CD14-positive monocyte (primary cell): ENCODE data around the gene GSTK1. TPM values are rescaled to one million over a fixed set of nuclear protein-coding genes. Genes with fewer than 3 reads are reported as not detected.

Experiments used
- DNase-seq, 3 donors: peaks; one replicate each; pipeline ENCODE4 v3.0.0-alpha.2; 2011 to 2022
- H2AFZ ChIP-seq: 2 replicates; pipeline ENCODE4 v1.6.0; 2012; ENCODE audit warnings: mild to moderate bottlenecking, low read depth, low read length, inconsistent platforms; ENCODE audit not compliant: insufficient read depth, poor library complexity, severe bottlenecking
- H3K27ac ChIP-seq, 2 donors: 1 replicate in 1 of 2; 2 replicates in 1 of 2; pipeline ENCODE4 v1.5.1; 2012 to 2013; ENCODE audit warnings: low read length in 2 of 2, control low read depth in 1 of 2, inconsistent platforms in 1 of 2, low read depth in 1 of 2, mild to moderate bottlenecking in 1 of 2
- H3K27me3 ChIP-seq, 2 donors: one replicate each; pipeline versions ENCODE4 v1.6.0 to v1.6.1; 2011 to 2013; ENCODE audit warnings: low read length in 2 of 2; ENCODE audit not compliant: control insufficient read depth in 2 of 2, insufficient read depth in 2 of 2
- H3K36me3 ChIP-seq, 2 donors: replicated peaks in 1 of 2; 1 replicate in 1 of 2; 2 replicates in 1 of 2; pipeline versions ENCODE4 v1.5.1 to v1.6.1; 2012 to 2013; ENCODE audit warnings: low read length in 2 of 2, control low read depth in 1 of 2, inconsistent platforms in 1 of 2, mild to moderate bottlenecking in 1 of 2; ENCODE audit not compliant: insufficient read depth in 2 of 2, control insufficient read depth in 1 of 2
- H3K4me1 ChIP-seq, 2 donors: 1 replicate in 1 of 2; 2 replicates in 1 of 2; pipeline versions ENCODE4 v1.5.1 to v1.6.1; 2012 to 2013; ENCODE audit warnings: low read length in 2 of 2, control low read depth in 1 of 2, inconsistent platforms in 1 of 2, mild to moderate bottlenecking in 1 of 2, moderate library complexity in 1 of 2; ENCODE audit not compliant: insufficient read depth in 2 of 2, control insufficient read depth in 1 of 2
- H3K4me2 ChIP-seq: replicated peaks from 2 replicates; pipeline ENCODE3; 2012; ENCODE audit warnings: low read length, moderate library complexity, mild to moderate bottlenecking; ENCODE audit not compliant: poor library complexity, severe bottlenecking; ENCODE audit errors: extremely low read depth
- H3K4me3 ChIP-seq, 3 experiments: fragments of 200-600 bp in 1 of 3; sonication (generic) in 1 of 3; replicated peaks in 1 of 3; 1 replicate in 2 of 3; 2 replicates in 1 of 3; pipeline ENCODE4 v1.5.1; 2011 to 2013; ENCODE audit warnings: low read length in 3 of 3, mild to moderate bottlenecking in 3 of 3, control low read depth in 2 of 3, low read depth in 2 of 3, inconsistent platforms in 1 of 3, moderate library complexity in 1 of 3
- H3K79me2 ChIP-seq: 2 replicates; pipeline ENCODE4 v1.6.0; 2012; ENCODE audit warnings: mild to moderate bottlenecking, control low read depth, inconsistent platforms, low read length, moderate library complexity; ENCODE audit not compliant: insufficient read depth
- H3K9ac ChIP-seq: 2 replicates; pipeline ENCODE4 v1.6.0; 2017; ENCODE audit warnings: low read length, mild to moderate bottlenecking; ENCODE audit not compliant: insufficient read depth, poor library complexity, severe bottlenecking
- H3K9me3 ChIP-seq, 2 donors: replicated peaks in 1 of 2; 1 replicate in 1 of 2; 2 replicates in 1 of 2; pipeline versions ENCODE4 v1.5.1 to v1.6.1; 2012 to 2013; ENCODE audit warnings: low read length in 2 of 2, control low read depth in 1 of 2; ENCODE audit not compliant: control insufficient read depth in 1 of 2, insufficient read depth in 1 of 2
- H4K20me1 ChIP-seq: 2 replicates; pipeline ENCODE4 v1.6.0; 2012; ENCODE audit warnings: mild to moderate bottlenecking, low read length, control low read depth, moderate library complexity; ENCODE audit not compliant: insufficient read depth
- H3K27ac Mint-ChIP-seq, 7 donors: one replicate each; pipeline ENCODE4 v1.8.0; 2020; ENCODE audit warnings: mild to moderate bottlenecking in 7 of 7, mixed read lengths in 7 of 7, moderate library complexity in 6 of 7, inconsistent platforms in 2 of 7
- H3K27me3 Mint-ChIP-seq, 3 donors: one replicate each; pipeline ENCODE4 v1.8.0; 2021 to 2022; ENCODE audit warnings: low read depth in 3 of 3, mild to moderate bottlenecking in 3 of 3, mixed read lengths in 3 of 3, moderate library complexity in 3 of 3, inconsistent platforms in 1 of 3
- H3K36me3 Mint-ChIP-seq, 2 donors: one replicate each; pipeline ENCODE4 v1.8.0; 2020; ENCODE audit warnings: mixed read lengths in 2 of 2, inconsistent platforms in 1 of 2, mild to moderate bottlenecking in 1 of 2
- H3K4me1 Mint-ChIP-seq: one replicate; pipeline ENCODE4 v1.8.0; 2020; ENCODE audit warnings: mild to moderate bottlenecking, mixed read lengths
- H3K4me3 Mint-ChIP-seq, 2 donors: one replicate each; pipeline ENCODE4 v1.8.0; 2020; ENCODE audit warnings: mild to moderate bottlenecking in 2 of 2, mixed read lengths in 2 of 2, moderate library complexity in 1 of 2
- H3K9me3 Mint-ChIP-seq, 7 donors: one replicate each; pipeline ENCODE4 v1.8.0; 2020 to 2022; ENCODE audit warnings: mixed read lengths in 7 of 7, mild to moderate bottlenecking in 6 of 7, moderate library complexity in 6 of 7, inconsistent platforms in 2 of 7
- WGBS: methylation state at CpG from one replicate; pipeline ENCODE4 v1.1.5; 2013; ENCODE audit warnings: missing lambda C conversion rate; ENCODE audit not compliant: insufficient coverage; 5-methylcytosine and 5-hydroxymethylcytosine counted together
- intact Hi-C, 2 donors: fragments of 100-400 bp; cut with micrococcal nuclease; formaldehyde crosslinking; loops; one replicate each; pipeline versions ENCODE4 v1.15.0 to v1.15.1; 2023
- polyA plus RNA-seq, 3 donors: library from polyadenylated mRNA; depleted of rRNA in 1 of 3; unstranded in 2 of 3; stranded (reverse) in 1 of 3; fragments of 300-500 nt in 2 of 3; fragments of >200 nt in 1 of 3; fragmentation: Illumina TruSeq in 2 of 3; gene quantifications; 1 replicate in 2 of 3; 2 replicates in 1 of 3; pipeline ENCODE4 v1.2.3, GENCODE V29; 2012 to 2021
- TF ChIP-seq, protein P1 (sequence below): fragments of 200-600 bp; IDR thresholded peaks from one replicate; pipeline ENCODE4 v1.8.0; 2022; ENCODE audit warnings: antibody characterized with exemption, mild to moderate bottlenecking

GSTK1 gene
- polyA plus RNA-seq, 3 donors = 413 to 547 (median 427) TPM

GRCh38 chr7:143250822-143251221 is 12.4 kb upstream of the GSTK1 start:
- no CpG with 5 or more reads among the region's 1 CpG for WGBS
- peaks cover 31 to 60% of the 10 kb centered on the region in 2 donors for H3K4me1 ChIP-seq
- intact Hi-C loops = no loop called here
- no peak overlapping the region for H3K4me3 ChIP-seq
- H3K27ac ChIP-seq = no peak overlapping the region
- H3K79me2 ChIP-seq = no peaks in the 10 kb centered on the region
- H3K4me3 Mint-ChIP-seq = no peak overlapping the region
- no peak overlapping the region for H3K9ac ChIP-seq
- no peaks in the 10 kb centered on the region for H3K27me3 ChIP-seq
- peaks cover 51% of the 10 kb centered on the region for H3K4me1 Mint-ChIP-seq
- H3K4me2 ChIP-seq = no peak overlapping the region
- peaks cover 0 to 3% (median 0%) of the 10 kb centered on the region in 3 donors for H3K27me3 Mint-ChIP-seq
- no peaks in the 10 kb centered on the region for H3K36me3 ChIP-seq
- no peak overlapping the region for H2AFZ ChIP-seq
- peak overlapping the region in 1 of 7 donors; percentile 17 for H3K27ac Mint-ChIP-seq
- no peaks in the 10 kb centered on the region for H3K36me3 Mint-ChIP-seq
- H4K20me1 ChIP-seq = no peaks in the 10 kb centered on the region
- TF ChIP-seq, protein P1, sequence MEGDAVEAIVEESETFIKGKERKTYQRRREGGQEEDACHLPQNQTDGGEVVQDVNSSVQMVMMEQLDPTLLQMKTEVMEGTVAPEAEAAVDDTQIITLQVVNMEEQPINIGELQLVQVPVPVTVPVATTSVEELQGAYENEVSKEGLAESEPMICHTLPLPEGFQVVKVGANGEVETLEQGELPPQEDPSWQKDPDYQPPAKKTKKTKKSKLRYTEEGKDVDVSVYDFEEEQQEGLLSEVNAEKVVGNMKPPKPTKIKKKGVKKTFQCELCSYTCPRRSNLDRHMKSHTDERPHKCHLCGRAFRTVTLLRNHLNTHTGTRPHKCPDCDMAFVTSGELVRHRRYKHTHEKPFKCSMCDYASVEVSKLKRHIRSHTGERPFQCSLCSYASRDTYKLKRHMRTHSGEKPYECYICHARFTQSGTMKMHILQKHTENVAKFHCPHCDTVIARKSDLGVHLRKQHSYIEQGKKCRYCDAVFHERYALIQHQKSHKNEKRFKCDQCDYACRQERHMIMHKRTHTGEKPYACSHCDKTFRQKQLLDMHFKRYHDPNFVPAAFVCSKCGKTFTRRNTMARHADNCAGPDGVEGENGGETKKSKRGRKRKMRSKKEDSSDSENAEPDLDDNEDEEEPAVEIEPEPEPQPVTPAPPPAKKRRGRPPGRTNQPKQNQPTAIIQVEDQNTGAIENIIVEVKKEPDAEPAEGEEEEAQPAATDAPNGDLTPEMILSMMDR = no peak
- peaks cover 0 to 11% (median 6%) of the 10 kb centered on the region in 7 donors for H3K9me3 Mint-ChIP-seq
- peaks cover 0 to 3% of the 10 kb centered on the region in 2 donors for H3K9me3 ChIP-seq
- DNase-seq = no peak

DNA sequence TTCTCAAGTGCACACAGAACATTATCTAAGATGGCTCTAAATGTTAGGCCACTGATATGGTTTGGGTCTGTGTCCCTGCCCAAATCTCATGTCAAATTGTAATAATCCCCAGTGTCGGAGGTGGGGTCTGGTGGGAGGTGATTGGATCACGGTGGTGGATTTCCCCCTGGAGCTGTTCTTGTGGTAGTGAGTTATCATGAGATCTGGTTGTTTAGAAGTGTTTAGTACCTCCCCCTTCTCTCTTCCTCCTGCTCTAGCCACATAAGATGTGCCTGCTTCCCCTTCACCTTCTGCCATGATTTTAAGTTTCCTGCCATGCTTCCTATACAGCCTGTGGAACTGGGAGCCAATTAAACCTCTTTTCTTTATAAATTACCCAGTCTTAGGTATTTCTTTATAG is 11.2 kb upstream of the GSTK1 start:
- Histone ChIP-seq H3K27me3 (no peaks in the 10 kb centered on the region), H3K4me2 (no peak overlapping the region), H3K36me3 (no peaks in the 10 kb centered on the region), H3K4me1 (peaks cover 25 to 48% of the 10 kb centered on the region in 2 donors), H3K9me3 (peaks cover 0 to 3% of the 10 kb centered on the region in 2 donors), H4K20me1 (no peaks in the 10 kb centered on the region), H3K27ac (no peak overlapping the region), H3K9ac (no peak overlapping the region), H3K4me3 (no peak overlapping the region), H2AFZ (no peak overlapping the region), H3K79me2 (no peaks in the 10 kb centered on the region)
- no peak overlapping the region for H3K4me3 Mint-ChIP-seq
- peaks cover 43% of the 10 kb centered on the region for H3K4me1 Mint-ChIP-seq
- H3K27ac Mint-ChIP-seq = peak overlapping the region in 1 of 7 donors; percentile 15
- intact Hi-C loops = no loop called here
- no CpG with 5 or more reads among the region's 2 CpGs for WGBS
- DNase-seq = no peak
- H3K27me3 Mint-ChIP-seq = peaks cover 0 to 3% (median 0%) of the 10 kb centered on the region in 3 donors
- no peaks in the 10 kb centered on the region for H3K36me3 Mint-ChIP-seq
- TF ChIP-seq, protein P1 = no peak
- peaks cover 0 to 11% (median 6%) of the 10 kb centered on the region in 7 donors for H3K9me3 Mint-ChIP-seq
